ENCODE measurements around the gene ANKRD63.

ANKRD63 gene

DNA sequence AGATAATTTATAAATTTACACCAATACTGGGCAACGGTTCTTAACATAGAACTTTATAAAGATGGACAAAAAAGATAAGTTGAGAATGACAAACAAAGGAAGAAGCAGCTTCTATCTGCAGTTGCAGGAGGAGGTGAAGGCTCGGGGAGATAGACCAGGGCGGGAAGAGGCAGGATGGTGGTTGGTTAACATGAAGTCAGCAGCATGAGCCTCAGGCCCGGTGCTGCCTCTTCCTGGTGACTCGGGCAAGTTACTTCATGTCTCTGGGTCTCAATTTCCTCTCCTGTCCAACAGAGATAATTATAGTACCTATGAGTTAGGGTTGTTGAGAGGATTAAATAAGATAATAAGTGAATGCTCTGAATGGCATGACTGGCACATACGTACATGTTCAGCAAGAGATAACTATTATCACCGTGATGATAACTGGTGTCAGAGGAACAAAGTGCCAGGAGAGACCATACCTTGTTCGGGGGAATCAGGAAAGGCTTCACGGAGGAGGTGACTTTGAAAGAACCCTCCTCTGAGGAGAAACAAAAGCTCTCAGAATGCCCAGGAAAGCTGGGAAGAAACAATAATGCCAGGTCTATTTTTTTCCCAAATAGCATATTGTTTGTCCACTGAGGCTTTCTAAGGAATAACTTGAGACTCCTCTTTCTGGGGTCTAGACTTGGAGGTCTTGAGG lies 39.6 kb downstream of the ANKRD63 start:
- H3K4me3 ChIP-seq (ENCODE audit: low read depth, low read length), result no peak overlapping the region
- TF ChIP-seq, protein P1, sequence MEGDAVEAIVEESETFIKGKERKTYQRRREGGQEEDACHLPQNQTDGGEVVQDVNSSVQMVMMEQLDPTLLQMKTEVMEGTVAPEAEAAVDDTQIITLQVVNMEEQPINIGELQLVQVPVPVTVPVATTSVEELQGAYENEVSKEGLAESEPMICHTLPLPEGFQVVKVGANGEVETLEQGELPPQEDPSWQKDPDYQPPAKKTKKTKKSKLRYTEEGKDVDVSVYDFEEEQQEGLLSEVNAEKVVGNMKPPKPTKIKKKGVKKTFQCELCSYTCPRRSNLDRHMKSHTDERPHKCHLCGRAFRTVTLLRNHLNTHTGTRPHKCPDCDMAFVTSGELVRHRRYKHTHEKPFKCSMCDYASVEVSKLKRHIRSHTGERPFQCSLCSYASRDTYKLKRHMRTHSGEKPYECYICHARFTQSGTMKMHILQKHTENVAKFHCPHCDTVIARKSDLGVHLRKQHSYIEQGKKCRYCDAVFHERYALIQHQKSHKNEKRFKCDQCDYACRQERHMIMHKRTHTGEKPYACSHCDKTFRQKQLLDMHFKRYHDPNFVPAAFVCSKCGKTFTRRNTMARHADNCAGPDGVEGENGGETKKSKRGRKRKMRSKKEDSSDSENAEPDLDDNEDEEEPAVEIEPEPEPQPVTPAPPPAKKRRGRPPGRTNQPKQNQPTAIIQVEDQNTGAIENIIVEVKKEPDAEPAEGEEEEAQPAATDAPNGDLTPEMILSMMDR (IDR thresholded peaks at IDR 0.05; ENCODE audit: borderline replicate concordance, insufficient read depth, low read depth, low read length), result no peak

DNA sequence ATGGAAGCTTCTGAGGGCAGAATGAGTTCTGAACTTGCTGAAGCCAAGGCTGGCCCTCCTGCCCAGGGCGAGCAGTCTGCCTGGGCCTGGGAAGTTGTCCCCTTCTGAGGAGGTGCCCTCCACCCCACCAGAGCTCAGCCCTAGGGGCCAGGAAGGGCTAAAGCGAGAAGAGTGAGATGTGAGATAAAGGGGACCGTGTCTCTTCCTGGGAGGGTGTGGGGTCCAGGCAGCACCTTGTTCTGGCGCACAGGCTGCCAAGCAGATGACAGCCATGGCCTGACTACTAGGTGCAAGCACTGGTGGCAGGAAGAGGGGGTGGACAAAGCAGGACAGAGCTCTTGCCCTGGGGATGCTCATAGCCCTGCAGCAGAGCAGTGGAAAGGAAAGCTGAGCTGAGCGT lies 40.3 kb downstream of the ANKRD63 start:
- TF ChIP-seq, protein P1 (IDR thresholded peaks at IDR 0.05; ENCODE audit: borderline replicate concordance, insufficient read depth, low read depth, low read length), result no peak
- H3K4me3 ChIP-seq (ENCODE audit: low read depth, low read length), result no peak overlapping the region

DNA sequence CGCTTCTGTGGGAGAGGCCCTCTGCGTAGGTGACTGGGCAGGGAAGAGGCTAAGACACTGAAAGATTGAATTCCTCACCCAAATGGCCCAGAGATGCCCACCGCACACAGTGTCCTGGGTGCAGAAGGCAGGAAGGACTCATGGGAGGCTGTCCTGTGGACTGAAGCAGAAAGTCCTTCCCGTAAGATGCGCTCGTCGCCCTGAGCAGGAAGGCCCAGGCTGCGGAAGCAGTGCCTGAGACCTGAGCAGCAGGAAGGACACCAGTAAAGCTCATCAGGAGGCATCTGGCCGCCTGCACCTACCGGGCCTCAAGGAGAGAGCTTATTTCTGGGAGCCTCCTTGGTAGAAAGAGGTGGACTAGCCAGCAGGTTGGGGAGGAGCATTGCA lies 40.7 kb downstream of the ANKRD63 start:
- TF ChIP-seq, protein P1 (IDR thresholded peaks at IDR 0.05; ENCODE audit: borderline replicate concordance, insufficient read depth, low read depth, low read length), result no peak
- no peak overlapping the region for H3K4me3 ChIP-seq (ENCODE audit: low read depth, low read length)

DNA sequence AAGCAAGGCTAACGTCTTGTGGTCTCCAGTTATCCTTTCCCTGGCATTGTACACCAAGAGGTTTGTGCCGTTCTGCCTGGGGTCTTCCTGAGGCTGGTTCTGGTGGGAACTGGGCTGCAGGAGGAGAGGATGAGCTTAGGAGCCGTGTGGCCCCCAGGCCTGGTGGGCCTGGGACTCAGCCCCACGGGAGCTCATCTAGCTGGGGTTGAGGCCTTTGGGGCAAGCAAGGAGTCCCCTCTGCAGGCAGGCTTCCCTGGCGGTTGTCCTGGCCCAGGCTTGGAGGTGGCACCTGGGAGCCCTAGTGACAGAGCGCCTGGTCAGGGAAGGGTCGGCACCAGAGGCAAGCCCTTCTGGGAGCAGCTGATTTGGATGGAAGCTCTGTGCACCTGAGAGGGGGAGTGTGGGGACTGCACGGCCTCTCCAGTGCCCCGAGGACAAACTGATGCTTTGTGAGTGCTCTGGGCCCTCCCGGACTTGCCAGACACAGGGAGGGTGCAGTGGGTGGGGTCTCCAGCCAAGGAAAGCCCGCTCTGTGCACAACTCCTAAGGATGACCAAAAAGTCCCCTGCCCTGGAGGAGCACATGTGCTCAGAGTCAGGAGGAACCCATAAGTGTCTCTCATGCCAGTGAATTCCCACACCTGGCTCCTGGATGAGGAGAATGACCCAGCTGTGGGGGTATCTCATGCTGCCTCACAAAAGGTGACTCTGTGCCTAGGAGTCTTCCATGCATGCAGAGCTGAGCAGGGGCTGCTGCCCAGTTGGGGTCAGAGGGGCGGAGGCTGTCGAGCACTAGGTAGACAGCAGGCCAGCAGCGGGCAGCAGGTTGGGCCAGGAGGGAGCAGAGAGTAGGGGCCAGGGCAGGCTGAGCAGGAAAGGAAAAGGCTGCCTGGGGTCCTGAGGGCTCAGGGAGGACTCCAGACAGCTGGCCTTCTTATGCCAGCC lies 41.3 kb downstream of the ANKRD63 start:
- no peak overlapping the region for H3K4me3 ChIP-seq (ENCODE audit: low read depth, low read length)
- TF ChIP-seq, protein P1 (IDR thresholded peaks at IDR 0.05; ENCODE audit: borderline replicate concordance, insufficient read depth, low read depth, low read length), result no peak

DNA sequence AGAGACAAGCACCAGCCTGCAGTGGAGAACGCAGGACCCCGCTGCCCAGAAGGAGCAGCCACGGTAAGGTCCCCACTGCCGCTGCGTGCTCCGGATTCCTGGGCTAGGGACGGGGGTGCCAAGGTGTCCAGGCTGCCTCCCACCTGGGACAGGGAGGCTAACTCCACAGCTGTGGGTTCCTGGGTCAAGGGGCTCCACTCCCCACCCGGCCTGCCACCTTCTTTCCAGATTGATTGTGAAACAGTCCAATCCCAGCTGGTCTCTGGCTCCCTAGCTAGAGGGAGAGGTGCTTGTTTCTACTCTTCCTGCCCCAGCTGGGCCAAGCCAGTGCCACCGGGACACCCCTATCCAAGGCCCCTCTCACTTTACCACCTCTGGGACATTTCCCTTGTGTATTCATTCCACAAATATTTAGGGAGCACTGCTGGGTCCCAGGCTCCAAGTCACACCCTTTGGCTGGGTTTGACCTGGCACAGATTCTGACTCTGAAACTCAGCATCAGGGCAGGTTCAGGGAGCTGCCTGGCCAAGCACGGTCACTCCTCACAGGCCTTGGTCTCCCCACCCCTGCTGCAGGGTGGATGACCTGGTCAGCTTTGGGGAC lies 42.1 kb downstream of the ANKRD63 start:
- no peak overlapping the region for H3K4me3 ChIP-seq (ENCODE audit: low read depth, low read length)
- TF ChIP-seq, protein P1 (IDR thresholded peaks at IDR 0.05; ENCODE audit: borderline replicate concordance, insufficient read depth, low read depth, low read length), result no peak

DNA sequence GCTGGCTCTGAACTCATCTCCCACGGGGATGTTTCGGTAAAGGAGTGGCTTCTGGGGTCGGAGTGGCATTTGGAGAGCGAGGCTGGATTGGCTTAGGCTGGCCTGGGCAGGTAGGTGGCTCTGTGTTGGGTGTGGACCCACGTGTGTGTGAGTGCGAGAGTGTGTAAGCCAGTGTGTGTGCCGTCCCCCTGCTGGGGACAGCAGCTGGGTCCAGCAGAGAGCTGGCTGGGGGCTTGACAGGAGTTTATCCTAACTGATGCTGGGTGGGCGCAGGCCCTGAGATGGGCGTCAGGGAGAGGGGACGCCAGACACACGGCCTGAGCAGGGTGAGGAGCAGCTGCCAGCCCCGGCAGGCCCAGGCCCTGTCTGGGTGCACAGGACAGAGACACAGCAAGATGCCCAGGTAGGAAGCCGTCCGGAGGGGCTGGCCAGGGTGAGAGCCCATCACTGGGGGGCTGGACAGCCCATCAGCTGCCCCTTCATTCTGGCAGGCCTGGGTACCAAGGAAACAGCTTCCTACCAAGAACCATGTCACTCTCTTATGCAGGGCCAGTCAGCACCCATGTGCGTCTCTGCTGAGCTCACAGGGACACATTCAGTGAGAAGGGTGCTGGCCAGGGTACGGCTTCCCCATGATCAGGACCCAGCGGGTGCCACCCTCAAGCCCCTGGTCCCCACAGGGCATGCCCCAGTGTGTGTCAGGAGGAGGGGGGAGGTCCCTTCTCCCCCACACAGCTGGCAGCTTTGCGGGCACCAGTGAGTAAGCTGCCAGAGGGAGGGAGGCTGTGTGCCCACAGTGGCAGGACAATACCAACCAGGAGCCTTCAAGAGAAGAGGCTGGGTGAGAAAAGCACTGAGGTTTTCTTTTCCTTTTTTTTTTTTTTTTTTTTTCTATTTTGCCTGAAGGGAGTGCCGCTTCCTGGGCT lies 42.9 kb downstream of the ANKRD63 start:
- no peak overlapping the region for H3K4me3 ChIP-seq (ENCODE audit: low read depth, low read length)
- TF ChIP-seq, protein P1 (IDR thresholded peaks at IDR 0.05; ENCODE audit: borderline replicate concordance, insufficient read depth, low read depth, low read length), result no peak
